ENCODE results near the gene TRIM62.

DNA sequence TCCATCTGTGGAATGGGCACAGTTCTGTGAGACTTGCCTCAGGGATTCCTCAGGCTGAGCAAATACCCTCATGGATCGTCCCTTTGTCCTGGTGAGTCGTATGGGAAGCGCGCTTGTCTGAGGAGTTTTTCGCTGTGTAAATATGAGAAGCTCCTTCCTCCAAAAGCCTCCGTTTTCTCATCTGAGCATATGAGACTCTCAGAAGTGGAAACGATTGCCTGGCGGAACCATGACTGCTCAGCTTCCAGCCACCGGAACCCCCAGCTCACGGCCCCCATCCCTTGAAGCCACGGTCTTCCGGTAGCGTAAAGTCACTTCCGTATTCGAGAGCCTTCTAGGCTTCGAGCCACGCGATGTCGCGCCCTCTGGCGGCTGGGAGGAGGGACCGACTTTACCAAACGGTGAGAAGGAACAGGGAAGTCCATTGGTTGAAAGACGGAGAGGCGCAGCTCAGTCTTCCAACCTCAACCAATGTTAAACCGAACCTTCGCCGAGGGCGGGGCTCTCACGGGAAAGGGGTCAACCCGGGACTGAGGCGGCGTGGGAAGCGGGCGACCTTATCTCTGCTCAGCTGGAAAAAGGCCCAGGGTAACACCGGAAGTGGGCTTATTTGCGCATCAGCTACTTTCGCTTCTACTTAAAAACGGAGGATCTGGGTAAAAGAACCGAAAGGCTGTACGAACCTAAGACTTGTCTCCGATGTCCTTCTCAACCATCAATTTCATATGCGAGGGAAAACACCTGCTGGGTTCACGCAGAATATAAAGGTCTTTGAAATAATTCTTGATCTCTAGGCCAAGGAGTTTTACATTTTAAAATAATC lies 54.6 kb downstream of the TRIM62 start:
- TF ChIP-seq, protein P1, sequence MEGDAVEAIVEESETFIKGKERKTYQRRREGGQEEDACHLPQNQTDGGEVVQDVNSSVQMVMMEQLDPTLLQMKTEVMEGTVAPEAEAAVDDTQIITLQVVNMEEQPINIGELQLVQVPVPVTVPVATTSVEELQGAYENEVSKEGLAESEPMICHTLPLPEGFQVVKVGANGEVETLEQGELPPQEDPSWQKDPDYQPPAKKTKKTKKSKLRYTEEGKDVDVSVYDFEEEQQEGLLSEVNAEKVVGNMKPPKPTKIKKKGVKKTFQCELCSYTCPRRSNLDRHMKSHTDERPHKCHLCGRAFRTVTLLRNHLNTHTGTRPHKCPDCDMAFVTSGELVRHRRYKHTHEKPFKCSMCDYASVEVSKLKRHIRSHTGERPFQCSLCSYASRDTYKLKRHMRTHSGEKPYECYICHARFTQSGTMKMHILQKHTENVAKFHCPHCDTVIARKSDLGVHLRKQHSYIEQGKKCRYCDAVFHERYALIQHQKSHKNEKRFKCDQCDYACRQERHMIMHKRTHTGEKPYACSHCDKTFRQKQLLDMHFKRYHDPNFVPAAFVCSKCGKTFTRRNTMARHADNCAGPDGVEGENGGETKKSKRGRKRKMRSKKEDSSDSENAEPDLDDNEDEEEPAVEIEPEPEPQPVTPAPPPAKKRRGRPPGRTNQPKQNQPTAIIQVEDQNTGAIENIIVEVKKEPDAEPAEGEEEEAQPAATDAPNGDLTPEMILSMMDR (IDR thresholded peaks at IDR 0.05), result peak; percentile 97
- TF ChIP-seq ZFX (IDR thresholded peaks at IDR 0.05; ENCODE audit: borderline replicate concordance), result no peak
